Endodermal cell (in vitro differentiated cells): ENCODE results near the gene OR1F1. TPM values are rescaled to one million over a fixed set of nuclear protein-coding genes. Genes with fewer than 3 reads are reported as not detected.

ENCODE experiments used
- DNase-seq: peaks from one replicate; pipeline ENCODE4 v3.0.0-alpha.2; 2017
- H3K27ac ChIP-seq: 2 replicates; pipeline ENCODE4 v1.5.1; 2013; ENCODE audit warnings: mild to moderate bottlenecking, low read depth, low read length, moderate library complexity
- H3K27me3 ChIP-seq: 2 replicates; pipeline ENCODE4 v1.6.1; 2013; ENCODE audit warnings: mild to moderate bottlenecking, low read length, moderate library complexity; ENCODE audit not compliant: insufficient read depth, control insufficient read depth, poor library complexity, severe bottlenecking
- H3K36me3 ChIP-seq: 2 replicates; pipeline ENCODE4 v1.7.0; 2013; ENCODE audit warnings: mild to moderate bottlenecking, low read length, moderate library complexity; ENCODE audit not compliant: control insufficient read depth, insufficient read depth
- H3K4me1 ChIP-seq: one replicate; pipeline ENCODE4 v1.7.0; 2013; ENCODE audit warnings: low read length; ENCODE audit not compliant: control insufficient read depth, insufficient read depth
- H3K4me3 ChIP-seq: 2 replicates; pipeline ENCODE4 v1.5.1; 2013; ENCODE audit warnings: mild to moderate bottlenecking, low read length, moderate library complexity
- H3K9ac ChIP-seq: 2 replicates; pipeline ENCODE4 v1.6.1; 2013; ENCODE audit warnings: mild to moderate bottlenecking, low read length, moderate library complexity; ENCODE audit not compliant: poor library complexity, severe bottlenecking; ENCODE audit errors: extremely low read depth
- H3K9me3 ChIP-seq: 2 replicates; pipeline ENCODE4 v1.6.1; 2013; ENCODE audit warnings: mild to moderate bottlenecking, low read length, moderate library complexity; ENCODE audit not compliant: control insufficient read depth
- H3K27ac Mint-ChIP-seq: 2 replicates; pipeline ENCODE4 v1.8.0; 2020; ENCODE audit warnings: mixed read lengths
- H3K27me3 Mint-ChIP-seq: 2 replicates; pipeline ENCODE4 v1.8.0; 2021; ENCODE audit warnings: mild to moderate bottlenecking, mixed read lengths; ENCODE audit not compliant: insufficient read depth
- H3K36me3 Mint-ChIP-seq: 2 replicates; pipeline ENCODE4 v1.8.0; 2020; ENCODE audit warnings: low read depth, mixed read lengths
- H3K4me1 Mint-ChIP-seq: 2 replicates; pipeline ENCODE4 v1.8.0; 2020; ENCODE audit warnings: mixed read lengths
- H3K4me3 Mint-ChIP-seq: 2 replicates; pipeline ENCODE4 v1.8.0; 2020; ENCODE audit warnings: mild to moderate bottlenecking, moderate library complexity, mixed read lengths
- H3K9me3 Mint-ChIP-seq: 2 replicates; pipeline ENCODE4 v1.8.0; 2020; ENCODE audit warnings: mild to moderate bottlenecking, mixed read lengths
- WGBS, 2 experiments: methylation state at CpG; one replicate each; pipeline versions ENCODE4 v1.1.5 to v1.1.7; 2013; ENCODE audit warnings: missing lambda C conversion rate in 2 of 2, mixed read lengths in 1 of 2; ENCODE audit not compliant: insufficient coverage in 1 of 2, insufficient read length in 1 of 2; 5-methylcytosine and 5-hydroxymethylcytosine counted together
- total RNA-seq, 2 donors: library from RNA; stranded (reverse); fragmentation: NEBNext Ultra II Directional in 1 of 2; extraction: Animal tissue kit (Norgen Biotek cat#: 25700) in 1 of 2; gene quantifications; 2 replicates in 1 of 2; 3 replicates in 1 of 2; pipeline ENCODE4 v1.2.1, GENCODE V29; 2021
- TF ChIP-seq, protein P1 (sequence below): fragments of 200-600 bp; sonication (generic); conservative IDR thresholded peaks from 2 replicates; pipeline ENCODE4 v1.5.0; 2021; ENCODE audit warnings: antibody characterized with exemption, mild to moderate bottlenecking

OR1F1 gene
- total RNA-seq, 2 donors from 2014 or later, result 0.29 TPM; not detected in 1

DNA sequence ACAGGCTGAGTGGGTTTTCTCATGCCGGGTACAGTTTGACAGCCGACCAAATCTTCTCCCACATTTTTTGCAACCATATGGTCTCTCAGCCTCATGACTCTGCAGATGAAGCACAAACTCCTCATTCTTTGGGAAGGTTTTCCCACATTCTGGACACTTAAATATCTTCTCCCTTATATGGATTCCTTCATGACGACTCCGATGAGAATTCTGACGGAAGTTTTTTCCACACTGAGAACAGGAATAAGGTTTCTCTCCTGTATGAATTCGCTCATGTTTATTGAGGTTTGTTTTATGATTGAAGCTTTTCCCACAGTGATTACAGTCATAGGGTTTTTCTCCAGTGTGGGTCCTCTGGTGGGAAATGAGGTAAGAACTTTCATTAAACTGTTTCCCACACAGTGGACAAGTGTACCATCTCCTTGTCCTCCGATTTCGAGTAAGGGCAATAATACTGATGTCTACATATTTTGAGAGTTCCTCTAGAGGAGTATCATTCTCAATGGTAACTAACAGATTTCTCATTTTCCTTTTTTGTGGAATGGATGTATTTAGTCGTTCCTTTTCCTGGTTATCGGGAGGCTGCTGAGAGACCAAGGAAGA, 36.0 kb downstream of the OR1F1 start:
- Mint-ChIP-seq H3K9me3 (peaks cover 83% of the 10 kb centered on the region), H3K27ac (no peak overlapping the region), H3K27me3 (no peaks in the 10 kb centered on the region), H3K36me3 (peaks cover 71% of the 10 kb centered on the region), H3K4me1 (no peaks in the 10 kb centered on the region), H3K4me3 (no peak overlapping the region)
- Histone ChIP-seq H3K4me1 (no peaks in the 10 kb centered on the region), H3K4me3 (peak overlapping the region; percentile 69), H3K27ac (no peak overlapping the region), H3K9ac (no peak overlapping the region), H3K9me3 (peaks cover 74% of the 10 kb centered on the region), H3K36me3 (peaks cover 68% of the 10 kb centered on the region), H3K27me3 (no peaks in the 10 kb centered on the region)
- no peak for DNase-seq
- WGBS, 2 experiments, result 93 to 96% methylated on average over 7 to 10 of the region's 10 CpGs
- TF ChIP-seq, protein P1, sequence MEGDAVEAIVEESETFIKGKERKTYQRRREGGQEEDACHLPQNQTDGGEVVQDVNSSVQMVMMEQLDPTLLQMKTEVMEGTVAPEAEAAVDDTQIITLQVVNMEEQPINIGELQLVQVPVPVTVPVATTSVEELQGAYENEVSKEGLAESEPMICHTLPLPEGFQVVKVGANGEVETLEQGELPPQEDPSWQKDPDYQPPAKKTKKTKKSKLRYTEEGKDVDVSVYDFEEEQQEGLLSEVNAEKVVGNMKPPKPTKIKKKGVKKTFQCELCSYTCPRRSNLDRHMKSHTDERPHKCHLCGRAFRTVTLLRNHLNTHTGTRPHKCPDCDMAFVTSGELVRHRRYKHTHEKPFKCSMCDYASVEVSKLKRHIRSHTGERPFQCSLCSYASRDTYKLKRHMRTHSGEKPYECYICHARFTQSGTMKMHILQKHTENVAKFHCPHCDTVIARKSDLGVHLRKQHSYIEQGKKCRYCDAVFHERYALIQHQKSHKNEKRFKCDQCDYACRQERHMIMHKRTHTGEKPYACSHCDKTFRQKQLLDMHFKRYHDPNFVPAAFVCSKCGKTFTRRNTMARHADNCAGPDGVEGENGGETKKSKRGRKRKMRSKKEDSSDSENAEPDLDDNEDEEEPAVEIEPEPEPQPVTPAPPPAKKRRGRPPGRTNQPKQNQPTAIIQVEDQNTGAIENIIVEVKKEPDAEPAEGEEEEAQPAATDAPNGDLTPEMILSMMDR, result no peak

DNA sequence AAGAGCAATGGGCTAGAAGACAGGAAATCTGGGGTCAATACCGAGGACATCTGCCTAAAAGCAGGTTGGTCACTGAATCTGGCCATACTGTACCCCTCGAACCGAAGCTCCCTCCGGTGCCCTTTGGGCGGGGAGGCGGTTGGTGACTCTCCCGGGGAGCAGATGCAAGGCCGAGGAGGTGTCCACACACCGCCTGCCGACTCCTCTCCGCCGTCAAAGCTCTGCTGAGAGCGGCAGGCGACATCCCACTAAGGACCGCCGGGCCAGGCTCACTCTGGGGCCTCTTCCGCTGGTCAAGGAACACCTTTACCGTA, 46.5 kb downstream of the OR1F1 start:
- Histone ChIP-seq H3K27ac (no peak overlapping the region), H3K4me3 (peak overlapping the region; percentile 98), H3K27me3 (no peaks in the 10 kb centered on the region), H3K36me3 (peaks cover 44% of the 10 kb centered on the region), H3K9me3 (peaks cover 27% of the 10 kb centered on the region), H3K4me1 (no peaks in the 10 kb centered on the region), H3K9ac (peak overlapping the region; percentile 88)
- Mint-ChIP-seq H3K9me3 (peaks cover 31% of the 10 kb centered on the region), H3K4me1 (peaks cover 5% of the 10 kb centered on the region), H3K27ac (peak overlapping the region; percentile 96), H3K4me3 (peak overlapping the region; percentile 84), H3K36me3 (peaks cover 39% of the 10 kb centered on the region), H3K27me3 (peaks cover 2% of the 10 kb centered on the region)
- TF ChIP-seq, protein P1, result no peak
- no peak for DNase-seq
- WGBS, 2 experiments, result 0 to 5% methylated on average over 3 to 18 of the region's 18 CpGs

DNA sequence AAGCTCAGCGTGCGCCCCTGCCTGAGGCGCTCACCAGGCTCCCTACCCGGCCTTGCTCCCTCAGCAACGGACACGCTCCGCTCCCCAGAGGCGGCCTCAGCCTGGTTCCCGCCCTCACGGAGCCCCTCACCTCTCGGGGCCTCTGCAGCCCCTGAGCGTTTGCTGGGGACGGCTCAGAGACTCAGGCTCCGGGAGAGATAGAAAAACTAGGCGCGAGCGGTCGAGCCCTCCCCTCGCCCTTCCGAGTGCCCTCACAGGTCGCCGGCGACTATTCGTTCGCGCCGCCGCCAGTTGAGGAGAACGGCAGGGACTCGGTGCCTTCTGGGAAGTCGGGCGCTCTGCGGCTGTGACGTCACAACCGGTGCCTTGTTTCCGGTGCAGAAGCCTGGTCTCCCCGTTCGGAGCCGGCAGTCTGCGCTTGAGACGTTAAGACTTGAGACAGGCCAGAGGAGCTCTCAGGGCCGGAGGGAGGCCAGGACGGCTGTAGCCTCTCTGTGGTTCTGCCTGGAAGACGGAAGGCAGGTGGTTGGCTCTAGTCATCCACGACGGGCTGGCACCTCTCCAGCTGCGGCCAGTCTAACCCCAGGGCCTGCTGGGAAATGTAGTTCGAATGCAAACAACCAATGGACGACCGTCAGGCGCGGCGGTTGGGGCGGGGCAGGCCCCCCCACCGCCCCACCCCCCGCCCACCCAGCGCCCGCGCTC, 47.0 kb downstream of the OR1F1 start, which contains the start of gene ZNF200:
ZNF200 (minus strand) TSS at position 302 of the 705 bp plus-strand sequence. CDS start 1,403 bp downstream, outside the sequence.
- peaks cover 22% of the 10 kb centered on the region for H3K9me3 ChIP-seq
- H3K27me3 ChIP-seq, result no peaks in the 10 kb centered on the region
- H3K9me3 Mint-ChIP-seq, result peaks cover 28% of the 10 kb centered on the region
- H3K27ac ChIP-seq, result peak within 1 kb of the TSS; percentile 80
- H3K4me1 Mint-ChIP-seq, result peaks cover 5% of the 10 kb centered on the region
- peak; percentile 97 for DNase-seq
- H3K4me3 Mint-ChIP-seq, result peak within 1 kb of the TSS; percentile 84
- H3K4me1 ChIP-seq, result no peaks in the 10 kb centered on the region
- TF ChIP-seq, protein P1, result no peak
- peak within 1 kb of the TSS; percentile 96 for H3K27ac Mint-ChIP-seq
- H3K36me3 Mint-ChIP-seq, result peaks cover 35% of the 10 kb centered on the region
- H3K4me3 ChIP-seq, result peak within 1 kb of the TSS; percentile 98
- peaks cover 39% of the 10 kb centered on the region for H3K36me3 ChIP-seq
- H3K27me3 Mint-ChIP-seq, result peaks cover 4% of the 10 kb centered on the region
- H3K9ac ChIP-seq, result peak within 1 kb of the TSS; percentile 88
- 0% methylated on average over 27 to 48 of the region's 59 CpGs for WGBS, 2 experiments
